ENCODE measurements around the gene ZNF891. TPM values are rescaled to one million over a fixed set of nuclear protein-coding genes. Genes with fewer than 3 reads are reported as not detected.

Gene ZNF891
- total and polyA plus RNA-seq, 2 of the 13 experiments (the other 11 are each of a cell fraction or from before 2014, with no cell fraction given), result 1.3 to 2.1 TPM

DNA sequence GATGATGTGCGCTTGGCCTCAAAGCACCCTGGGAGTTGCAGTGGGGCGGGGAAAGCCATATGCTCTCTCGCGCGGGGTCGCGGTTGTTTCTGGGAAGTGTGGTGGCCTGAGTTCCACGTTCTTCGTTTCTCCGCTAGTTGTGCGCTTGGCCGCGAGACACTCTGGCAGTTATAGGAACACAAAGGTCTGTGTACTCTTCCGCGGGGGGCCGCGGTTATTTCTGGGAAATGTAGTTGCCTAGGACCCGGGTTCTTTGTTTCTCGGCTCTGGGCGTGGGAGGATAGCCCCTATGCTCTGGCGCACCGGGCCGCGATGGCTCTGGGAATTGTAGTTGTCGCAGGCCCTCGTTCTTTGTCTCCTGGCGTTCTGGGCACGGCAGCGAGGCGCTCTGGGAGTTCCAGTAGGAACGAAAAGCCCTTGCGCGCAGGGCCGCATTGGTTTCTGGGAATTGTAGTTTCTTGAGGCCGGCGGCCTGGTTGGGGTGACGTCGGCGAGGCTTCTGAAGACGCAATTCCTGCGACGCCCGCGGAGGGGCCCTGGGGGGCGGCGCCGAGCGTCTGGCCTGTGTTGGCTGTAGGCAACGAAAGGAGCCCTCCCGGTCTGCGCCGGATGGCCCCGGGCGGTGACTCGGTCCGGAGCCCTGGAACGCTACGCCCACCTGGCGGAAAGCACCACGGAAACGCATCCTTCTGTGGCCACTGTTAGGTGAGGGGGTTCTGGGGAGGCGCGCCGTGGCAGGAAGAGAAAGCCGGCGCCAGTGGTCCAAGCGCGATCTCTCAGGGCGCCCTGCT is 49.5 kb downstream of the ZNF891 start, which contains the start of gene ZNF140 (continued):
- TF ChIP-seq ATF7-NPFF (CRISPR knock-in tag; IDR thresholded peaks at IDR 0.05; ENCODE audit: low read depth) (0 out of 2 replicates have a peak, but pooled peaks have one; percentile 30), HDAC1 (CRISPR knock-in tag; IDR thresholded peaks at IDR 0.05) (peak; percentile 18), ZNF337 (CRISPR knock-in tag; IDR thresholded peaks at IDR 0.05; ENCODE audit: borderline replicate concordance, low read depth) (no peak), ZNF557 (CRISPR knock-in tag; IDR thresholded peaks at IDR 0.05) (no peak), NCOR1 (IDR thresholded peaks at IDR 0.05; ENCODE audit: borderline replicate concordance, low read length) (peak; percentile 30; the same call in 1 of the 2 replicates), TGIF2 (CRISPR knock-in tag; IDR thresholded peaks at IDR 0.05) (no peak), EHMT2 (IDR thresholded peaks at IDR 0.05; ENCODE audit: borderline replicate concordance, low read depth, low read length) (no peak), MED8 (CRISPR knock-in tag; IDR thresholded peaks at IDR 0.05; ENCODE audit: insufficient replicate concordance) (no peak), MTF2 (CRISPR knock-in tag; IDR thresholded peaks at IDR 0.05; ENCODE audit: borderline replicate concordance) (peak; percentile 32; the same call in 1 of the 2 replicates), ZKSCAN1 (IDR thresholded peaks at IDR 0.05; ENCODE audit: low read length) (no peak), ZMYM2 (CRISPR knock-in tag; IDR thresholded peaks at IDR 0.05) (no peak), ZNF562 (CRISPR knock-in tag; IDR thresholded peaks at IDR 0.05; ENCODE audit: borderline replicate concordance) (no peak), MEF2D (CRISPR knock-in tag; IDR thresholded peaks at IDR 0.05) (no peak), CEBPB (IDR thresholded peaks at IDR 0.05; ENCODE audit: borderline replicate concordance, low read depth, low read length) (no peak), ARNT2 (CRISPR knock-in tag; IDR thresholded peaks at IDR 0.05; ENCODE audit: low read depth) (peak; percentile 43; the same call in 1 of the 2 replicates), MAFK (conservative IDR thresholded peaks at IDR 0.05 in 1 of 2, IDR thresholded peaks at IDR 0.05 in 1 of 2; ENCODE audit: low read length in 2 of 2) (no peak), ZNF431 (CRISPR knock-in tag; IDR thresholded peaks at IDR 0.05; ENCODE audit: borderline replicate concordance, low read depth) (0 out of 2 replicates have a peak, but pooled peaks have one; percentile 16), POLR2A (IDR thresholded peaks at IDR 0.05; ENCODE audit: insufficient read depth in 1 of 2, low read depth in 2 of 2, low read length in 2 of 2) (peak; percentile 24 to 80), ZZZ3 (CRISPR knock-in tag; IDR thresholded peaks at IDR 0.05; ENCODE audit: borderline replicate concordance) (no peak; the same call in 1 of the 2 replicates), NPAS2 (CRISPR knock-in tag; IDR thresholded peaks at IDR 0.05; ENCODE audit: borderline replicate concordance) (no peak), NFE2 (CRISPR knock-in tag; IDR thresholded peaks at IDR 0.05) (no peak), ZFP36L2 (CRISPR knock-in tag; IDR thresholded peaks at IDR 0.05) (no peak)
- TF ChIP-seq, protein P1, sequence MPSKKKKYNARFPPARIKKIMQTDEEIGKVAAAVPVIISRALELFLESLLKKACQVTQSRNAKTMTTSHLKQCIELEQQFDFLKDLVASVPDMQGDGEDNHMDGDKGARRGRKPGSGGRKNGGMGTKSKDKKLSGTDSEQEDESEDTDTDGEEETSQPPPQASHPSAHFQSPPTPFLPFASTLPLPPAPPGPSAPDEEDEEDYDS (CRISPR knock-in tag; IDR thresholded peaks at IDR 0.05), result peak; percentile 11; the same call in 1 of the 2 replicates

All from HepG2 (cell line).